Stimulated activated CD4-positive, alpha-beta T cell treated with anti-CD3 and anti-CD28 coated beads, TNF-alpha, amount 100 ng/mL, for 24 hours (primary cell): Measurements from ENCODE around the gene PAQR8.
"Not testable (repeated sequence)": the region's sequence is repeated elsewhere in the genome, so short reads cannot be mapped to it uniquely, and the experiment has no call there.

ENCODE experiments used
- DNase-seq, 3 experiments: peaks; one replicate each; pipeline ENCODE4 v3.0.0-alpha.2; 2020; ENCODE audit warnings: low read depth in 3 of 3

The PAQR8 gene

DNA sequence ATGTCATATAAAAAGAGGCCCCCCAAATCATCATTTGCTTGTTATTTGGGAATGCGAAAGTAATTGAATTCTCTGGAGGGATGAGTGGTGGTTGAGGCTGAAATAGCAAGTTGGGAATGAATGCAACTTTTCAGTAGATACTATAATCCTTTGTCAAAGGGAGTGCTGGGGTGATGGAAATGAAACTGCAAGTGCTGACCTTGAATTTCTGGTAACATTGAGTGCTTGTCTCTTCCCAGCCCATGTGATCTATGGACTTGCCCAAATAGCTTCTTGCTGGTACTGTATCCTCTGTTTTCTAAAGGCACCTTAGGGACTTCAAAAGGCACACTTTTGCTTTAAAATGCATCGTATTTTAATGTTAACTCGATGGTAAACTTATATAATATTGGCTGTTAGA lies 14.8 kb downstream of the PAQR8 start:
- DNase-seq, result no peak

DNA sequence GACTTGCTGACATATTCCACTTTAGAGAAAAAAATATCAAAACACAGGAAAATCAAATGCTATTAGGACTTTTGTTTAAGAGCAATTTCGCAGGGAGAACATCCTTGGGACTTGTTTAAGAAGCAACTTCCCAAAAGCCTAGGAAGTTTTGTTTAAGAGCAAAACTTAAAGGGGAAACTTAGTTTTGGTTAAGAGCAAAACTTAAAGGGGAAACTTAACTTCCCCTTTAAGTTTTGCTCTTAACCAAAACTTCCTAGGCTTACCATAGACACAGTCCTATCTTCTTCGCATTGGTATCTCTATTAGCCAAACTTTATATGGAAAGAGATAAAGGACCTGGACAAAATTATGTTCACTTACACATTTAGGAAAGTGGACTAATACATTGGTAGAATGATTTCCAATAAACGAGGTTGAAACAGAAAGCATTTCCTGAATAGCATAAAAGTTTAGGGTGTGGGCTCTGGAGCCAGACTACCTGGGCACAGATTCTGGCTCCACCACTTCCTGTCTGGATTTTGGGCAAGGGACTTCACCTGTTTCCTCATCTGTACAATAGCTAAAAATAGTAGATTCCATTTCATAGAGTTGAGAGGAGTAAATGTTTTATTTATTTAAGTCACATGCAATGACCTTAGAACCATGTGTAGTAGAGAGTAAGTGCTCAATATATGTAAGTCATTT lies 15.7 kb downstream of the PAQR8 start:
- no peak for DNase-seq

DNA sequence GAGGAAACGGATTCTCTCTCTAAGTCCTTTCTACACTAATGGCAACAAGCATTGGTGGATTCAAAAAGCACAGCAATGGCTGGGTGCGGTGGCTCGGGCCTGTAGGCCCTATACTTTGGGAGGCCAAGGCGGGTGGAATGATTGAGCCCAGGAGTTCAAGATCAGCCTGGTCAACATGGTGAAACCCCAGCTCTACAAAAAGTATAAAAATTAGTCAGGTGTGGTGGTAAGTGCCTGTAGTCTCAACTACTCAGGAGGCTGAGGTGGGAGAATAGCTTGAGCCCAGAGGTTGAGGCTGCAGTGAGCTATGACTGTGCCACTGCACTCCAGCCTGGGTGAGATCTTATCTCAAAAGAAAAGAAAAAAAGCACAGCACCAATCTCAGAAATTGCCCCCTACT lies 19.3 kb downstream of the PAQR8 start:
- no peak for DNase-seq

DNA sequence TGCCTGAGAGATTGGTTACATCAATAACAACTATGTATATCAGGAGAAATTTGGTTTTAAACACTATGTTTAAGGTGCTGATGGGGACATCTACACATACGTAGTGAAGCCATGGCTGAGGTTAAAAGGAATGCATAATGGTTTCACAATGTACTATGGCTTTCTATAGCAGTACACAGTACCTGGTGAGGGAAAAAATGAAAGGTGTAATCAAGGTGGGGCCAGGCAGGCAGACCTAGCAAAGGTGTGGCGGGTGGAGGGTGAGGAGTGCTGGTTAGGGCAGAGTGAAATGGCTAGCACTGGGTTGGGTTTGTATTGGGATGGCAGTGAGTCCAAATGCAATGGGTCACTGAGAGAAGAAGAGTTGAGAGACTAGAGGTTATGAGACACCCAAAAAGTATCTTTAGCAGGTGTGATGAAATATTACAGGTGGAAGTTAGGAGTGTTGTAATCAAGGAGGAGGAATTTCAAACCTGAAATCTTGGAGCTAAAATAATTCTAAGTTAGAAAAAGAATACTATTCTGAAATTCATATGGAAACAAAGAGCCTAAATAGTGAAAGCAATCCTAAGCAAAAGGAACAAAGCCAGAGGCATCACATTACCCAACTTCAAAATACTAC lies 22.3 kb downstream of the PAQR8 start:
- DNase-seq, result no peak

DNA sequence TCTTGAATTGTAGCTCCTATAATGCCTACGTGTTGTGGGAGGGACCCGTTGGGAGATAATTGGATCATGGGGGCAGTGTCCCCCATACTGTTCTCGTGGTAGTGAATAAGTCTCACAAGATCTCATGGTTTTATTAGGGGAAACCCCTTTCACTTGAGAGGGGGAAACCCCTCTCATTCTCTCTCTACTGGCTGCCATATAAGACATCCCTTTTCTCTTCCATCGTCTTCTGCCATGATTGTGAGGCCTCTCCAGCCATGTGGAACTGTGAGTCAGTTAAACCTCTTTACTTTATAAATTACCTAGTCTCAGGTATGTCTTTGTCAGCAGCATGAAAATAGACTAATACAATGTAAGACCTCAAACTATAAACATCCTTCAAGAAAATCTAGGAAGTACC lies 23.1 kb downstream of the PAQR8 start:
- no peak for DNase-seq

DNA sequence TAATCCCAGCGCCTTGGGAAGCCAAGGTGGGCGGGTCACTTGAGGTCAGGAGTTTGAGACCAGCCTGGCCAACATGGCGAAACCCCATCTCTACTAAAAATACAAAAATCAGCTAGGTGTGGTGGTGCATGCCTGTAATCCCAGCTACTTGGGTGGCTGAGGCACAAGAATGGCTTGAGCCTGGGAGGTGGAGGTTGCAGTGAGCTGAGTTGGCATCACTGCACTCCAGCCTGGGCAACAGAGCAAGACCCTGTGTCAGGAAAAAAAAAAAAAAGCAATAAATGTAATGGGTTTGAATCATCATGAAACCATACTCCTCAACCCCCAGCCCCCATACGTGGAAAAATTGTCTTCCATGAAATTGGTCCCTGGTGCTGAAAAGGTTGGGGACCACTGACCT lies 26.2 kb downstream of the PAQR8 start:
- DNase-seq, result not testable (repeated sequence)

DNA sequence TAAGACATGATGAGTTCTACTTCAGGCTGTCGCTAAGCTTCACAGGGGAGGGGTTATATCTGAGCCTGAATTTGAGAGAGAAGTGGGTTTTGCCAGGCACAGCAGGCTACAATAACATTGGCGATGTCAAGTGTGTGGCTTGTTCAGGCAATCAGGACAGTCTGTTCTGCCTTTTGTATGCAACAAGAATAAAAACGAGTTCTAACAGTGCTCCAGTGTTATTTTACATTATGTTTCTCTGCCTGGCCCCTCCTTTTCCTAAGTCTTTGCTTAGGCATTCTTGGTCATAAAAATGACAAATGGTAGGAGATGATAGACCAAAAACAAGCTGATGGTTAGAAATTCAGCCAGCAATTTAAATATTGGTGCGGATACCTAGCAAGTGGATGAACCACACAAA lies 26.8 kb downstream of the PAQR8 start:
- no peak for DNase-seq

DNA sequence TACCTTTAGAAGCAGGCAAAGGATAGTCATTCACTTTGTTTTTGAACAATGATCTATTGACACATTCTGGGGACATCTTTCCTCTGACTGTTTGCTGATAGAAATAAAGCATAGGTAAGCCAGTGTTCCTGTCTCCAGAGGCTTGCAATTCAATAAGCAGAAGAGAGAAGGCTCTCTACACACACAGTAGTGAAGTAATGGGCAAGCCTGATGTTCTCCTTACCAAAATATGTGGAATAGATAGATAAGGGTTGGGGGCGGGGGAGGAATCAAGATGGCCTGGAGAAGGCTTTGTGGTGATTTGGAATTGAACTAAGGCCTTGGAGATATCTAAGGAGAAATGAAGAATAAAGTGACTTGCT lies 27.3 kb downstream of the PAQR8 start:
- DNase-seq, result no peak

DNA sequence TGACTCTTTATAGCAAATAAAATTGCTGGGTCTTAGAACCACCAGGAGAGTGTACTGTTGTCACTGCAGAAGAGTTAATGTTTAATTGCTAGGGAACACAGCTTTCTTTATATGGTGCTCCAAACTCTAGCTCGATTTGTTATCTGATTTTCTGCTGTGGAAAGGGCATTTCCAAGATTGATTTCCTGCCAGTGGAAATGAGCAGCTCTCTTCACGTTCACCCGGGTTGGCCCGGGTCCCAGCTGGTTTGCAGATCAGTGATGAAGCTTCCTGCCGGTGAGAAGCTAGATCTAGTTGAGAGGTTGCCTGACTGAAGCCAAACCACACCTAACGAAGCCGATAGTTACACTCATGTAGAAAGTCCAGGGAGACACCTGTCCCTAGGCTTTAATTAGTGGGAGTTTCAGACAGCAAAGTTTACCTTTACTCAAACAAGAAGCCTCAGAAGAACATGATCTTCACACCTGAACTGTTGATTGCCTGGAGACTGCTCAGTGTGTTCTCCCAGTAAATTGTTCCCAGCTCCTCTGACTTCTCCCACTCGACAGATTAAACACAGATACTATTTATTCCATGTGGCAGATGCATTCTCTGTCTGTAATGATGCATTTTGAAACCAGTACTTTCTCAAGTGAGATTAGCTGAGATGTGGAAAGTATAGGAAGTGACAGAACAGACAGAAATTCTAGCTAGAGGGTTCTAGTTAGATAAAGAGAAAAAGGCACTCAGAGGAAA lies 27.8 kb downstream of the PAQR8 start:
- DNase-seq, result peak in 2 of 3 experiments; percentile 34 to 56

DNA sequence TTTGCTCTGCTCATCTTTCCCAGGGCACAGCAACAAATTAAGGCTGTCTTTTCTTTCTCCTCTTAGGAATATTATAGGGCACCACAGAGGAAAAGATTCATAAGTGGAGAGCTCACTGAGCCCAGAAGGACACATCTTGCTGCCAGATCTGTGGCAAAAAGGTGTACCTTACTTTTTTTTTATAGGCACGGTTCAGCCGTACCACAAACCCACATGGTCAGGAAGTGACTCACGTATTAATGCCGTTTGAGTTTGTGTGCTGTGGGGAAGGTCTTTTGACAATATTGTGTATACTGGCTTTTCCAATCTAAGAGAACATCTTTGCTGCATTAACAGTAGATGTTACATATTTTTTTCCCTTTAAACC lies 28.4 kb downstream of the PAQR8 start:
- DNase-seq, result peak in 2 of 3 experiments; percentile 23 to 38

DNA sequence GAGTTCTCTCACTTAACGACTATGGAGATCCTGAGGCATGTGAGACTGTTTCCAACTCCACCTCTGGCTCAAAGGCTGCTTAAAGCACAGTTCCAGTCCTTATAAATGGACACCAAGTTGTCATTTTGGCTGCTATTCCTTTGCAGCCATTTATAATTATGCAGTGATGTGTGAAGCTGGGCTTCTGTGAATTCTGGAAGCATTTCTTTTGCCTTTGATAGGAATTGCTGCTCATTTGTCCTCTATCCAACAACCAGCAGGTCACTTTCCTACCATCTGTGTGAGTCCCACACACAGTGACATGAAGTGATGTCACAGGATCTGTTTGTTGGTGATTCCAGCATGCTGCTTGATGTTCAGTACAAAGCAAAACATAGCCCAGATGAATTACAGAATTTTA lies 29.6 kb downstream of the PAQR8 start:
- DNase-seq, result no peak

DNA sequence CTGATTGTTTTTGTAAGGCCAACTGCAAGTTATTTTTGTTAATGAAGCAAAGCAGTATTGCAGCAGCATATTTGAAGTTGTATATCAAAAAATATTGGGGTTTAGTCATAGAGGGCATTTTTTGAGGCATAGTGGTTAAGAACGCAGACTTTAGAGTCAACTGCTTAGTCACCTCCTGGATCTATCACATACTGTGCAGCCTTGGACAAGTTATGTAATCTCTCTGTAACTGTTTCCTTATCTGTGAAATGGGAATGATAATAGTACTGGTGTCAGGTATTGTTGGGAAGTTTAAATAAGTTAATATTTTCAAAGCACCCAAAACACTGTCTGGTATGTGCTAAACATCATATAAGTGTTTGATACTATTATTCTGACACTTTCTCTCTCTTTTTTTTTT lies 31.0 kb downstream of the PAQR8 start:
- DNase-seq, result no peak

DNA sequence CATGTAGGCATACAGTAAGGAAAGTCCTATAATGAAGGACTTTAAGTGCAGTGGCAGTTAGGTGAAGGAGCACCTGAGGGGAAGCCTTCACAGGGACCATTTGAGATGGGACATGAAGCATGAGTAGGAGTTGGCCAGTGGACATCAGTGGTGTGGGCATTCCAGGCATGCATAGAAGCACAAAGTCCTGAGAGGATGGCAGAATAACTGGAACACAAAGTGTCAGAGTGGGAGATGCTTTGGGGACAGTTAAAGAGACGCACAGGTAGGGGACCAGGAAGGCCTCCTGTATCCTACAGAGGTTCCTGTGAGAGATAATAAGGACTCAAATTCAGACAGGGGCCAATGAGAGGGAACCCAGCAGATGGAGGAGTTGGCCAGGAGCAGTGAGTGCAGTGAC lies 31.8 kb downstream of the PAQR8 start:
- no peak for DNase-seq

DNA sequence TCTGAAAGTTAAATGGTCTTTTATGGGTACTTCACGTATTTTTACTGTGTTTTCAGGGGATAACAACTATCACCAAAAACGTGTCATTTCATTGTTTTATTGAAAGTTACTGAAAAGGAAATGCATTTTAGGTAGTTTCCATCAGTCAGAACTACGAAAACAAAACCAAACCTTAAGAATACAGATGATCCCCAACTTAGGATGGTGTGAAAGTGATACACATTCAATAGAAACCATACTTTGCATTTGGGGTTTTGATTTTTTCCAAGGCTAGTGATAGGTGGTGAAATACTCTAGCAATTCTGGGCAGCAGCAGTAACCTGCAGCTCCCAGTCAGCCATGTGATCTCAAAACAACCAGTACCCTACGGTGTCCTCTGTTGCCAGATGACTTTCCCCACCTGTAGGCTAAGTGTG lies 32.3 kb downstream of the PAQR8 start:
- DNase-seq, result no peak

DNA sequence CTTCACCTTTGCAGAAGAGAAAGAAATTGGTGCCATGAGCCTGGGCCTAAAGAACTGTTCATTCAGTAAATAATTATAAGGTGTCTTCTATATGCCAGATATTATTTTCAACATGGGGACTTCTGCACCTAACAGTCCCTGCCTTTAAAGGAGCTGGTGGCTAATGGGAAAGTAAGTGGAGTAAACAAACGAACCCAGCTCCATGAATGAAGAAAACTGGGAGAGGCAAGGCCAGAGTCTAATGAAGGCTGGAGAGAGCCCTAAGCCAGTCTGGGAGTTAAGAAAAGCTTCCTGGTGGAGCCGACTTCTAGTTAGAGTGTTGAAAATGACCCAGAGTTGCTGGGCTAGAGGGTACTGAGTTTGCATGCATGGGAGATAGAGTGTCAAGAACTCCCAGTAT lies 34.0 kb downstream of the PAQR8 start:
- no peak for DNase-seq

DNA sequence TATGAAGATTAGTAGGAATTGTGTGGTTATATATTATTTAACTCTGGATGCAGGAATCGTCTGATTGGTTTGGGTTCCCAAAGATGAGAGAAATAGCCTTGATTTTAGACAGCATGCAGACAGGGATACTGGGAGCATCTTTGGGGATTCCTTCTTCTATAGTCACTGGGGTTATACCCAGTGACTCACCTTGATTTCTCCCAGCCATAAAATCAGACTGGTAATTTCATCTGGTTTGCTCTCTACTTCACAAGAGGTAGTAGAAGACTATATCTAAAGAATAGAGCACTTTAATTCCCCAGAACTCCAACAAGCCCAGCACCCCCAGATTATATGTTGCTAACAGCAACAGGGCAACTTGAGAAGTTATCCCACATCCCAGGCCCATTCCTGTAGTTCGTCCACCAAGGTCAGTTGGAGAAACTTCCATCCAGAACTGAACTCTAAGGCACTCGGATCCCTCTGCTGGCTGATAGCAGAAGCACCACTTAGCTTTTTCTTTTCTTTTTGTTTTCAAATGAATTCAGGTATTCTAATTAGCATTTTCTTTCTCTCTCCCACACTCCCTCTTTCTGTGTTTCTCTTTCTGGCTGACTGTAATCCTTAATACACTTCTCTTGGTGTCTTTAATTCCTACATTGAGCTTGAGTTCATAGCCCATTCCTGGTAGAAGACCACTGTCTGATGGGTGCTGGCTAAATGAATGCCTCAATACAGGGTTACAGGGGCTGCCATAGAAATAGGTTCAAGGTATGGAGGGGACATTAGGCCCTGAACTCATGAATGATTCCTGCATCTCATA lies 37.8 kb downstream of the PAQR8 start:
- DNase-seq, result no peak

DNA sequence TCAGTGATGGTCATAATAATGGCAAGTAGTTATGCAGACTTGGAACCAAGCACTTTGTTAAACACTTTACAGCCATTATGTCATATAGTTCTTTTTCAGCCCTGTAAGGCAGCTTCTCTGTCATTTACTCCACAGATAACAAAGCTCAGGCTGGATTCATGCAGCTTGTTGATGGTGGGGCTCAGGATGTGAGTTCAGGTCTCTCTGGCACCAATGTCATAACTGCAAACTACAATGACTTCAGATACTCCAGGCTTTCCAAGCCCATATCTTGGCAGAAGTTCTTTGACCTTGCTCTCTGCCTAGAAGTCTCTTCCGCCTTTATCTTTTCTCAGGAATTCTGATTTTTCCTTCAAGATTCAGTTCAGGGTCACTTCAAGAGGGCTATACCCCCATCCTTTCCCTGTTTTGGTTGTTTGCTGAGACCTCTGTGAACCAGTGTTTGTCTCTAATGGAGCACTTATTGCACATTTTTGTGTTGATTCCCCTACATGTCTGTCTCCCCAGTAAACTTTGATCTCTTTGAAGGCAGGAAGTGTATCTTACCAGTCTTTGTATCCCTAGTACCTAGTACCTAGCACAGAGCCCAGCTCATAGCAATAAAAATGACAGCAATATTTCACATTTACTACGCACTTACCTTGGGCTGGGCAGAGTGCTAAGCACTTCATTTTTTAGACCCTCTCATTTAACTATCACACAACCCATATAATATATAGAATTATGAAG lies 38.5 kb downstream of the PAQR8 start:
- DNase-seq, result no peak

DNA sequence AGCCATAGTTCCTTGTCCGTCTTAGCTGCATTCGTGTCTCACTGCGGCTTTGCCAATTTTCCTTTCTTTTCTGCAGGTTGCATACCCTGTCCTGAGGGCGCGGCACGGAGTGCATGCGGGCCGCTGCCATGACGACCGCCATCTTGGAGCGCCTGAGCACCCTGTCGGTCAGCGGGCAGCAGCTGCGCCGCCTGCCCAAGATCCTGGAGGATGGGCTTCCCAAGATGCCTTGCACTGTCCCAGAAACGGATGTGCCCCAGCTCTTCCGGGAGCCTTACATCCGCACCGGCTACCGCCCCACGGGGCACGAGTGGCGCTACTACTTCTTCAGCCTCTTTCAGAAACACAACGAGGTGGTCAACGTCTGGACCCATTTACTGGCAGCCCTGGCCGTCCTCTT lies 41.1 kb downstream of the PAQR8 start:
- no peak for DNase-seq

DNA sequence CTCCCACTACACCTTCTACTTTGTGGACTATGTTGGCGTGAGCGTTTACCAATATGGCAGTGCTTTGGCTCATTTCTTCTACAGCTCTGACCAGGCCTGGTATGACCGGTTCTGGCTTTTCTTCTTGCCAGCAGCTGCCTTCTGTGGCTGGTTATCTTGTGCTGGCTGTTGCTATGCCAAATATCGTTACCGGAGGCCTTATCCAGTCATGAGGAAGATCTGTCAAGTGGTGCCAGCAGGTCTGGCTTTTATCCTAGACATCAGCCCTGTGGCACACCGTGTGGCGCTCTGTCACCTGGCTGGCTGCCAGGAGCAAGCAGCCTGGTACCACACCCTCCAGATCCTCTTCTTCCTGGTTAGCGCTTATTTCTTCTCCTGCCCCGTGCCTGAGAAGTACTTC lies 41.7 kb downstream of the PAQR8 start:
- DNase-seq, result no peak

DNA sequence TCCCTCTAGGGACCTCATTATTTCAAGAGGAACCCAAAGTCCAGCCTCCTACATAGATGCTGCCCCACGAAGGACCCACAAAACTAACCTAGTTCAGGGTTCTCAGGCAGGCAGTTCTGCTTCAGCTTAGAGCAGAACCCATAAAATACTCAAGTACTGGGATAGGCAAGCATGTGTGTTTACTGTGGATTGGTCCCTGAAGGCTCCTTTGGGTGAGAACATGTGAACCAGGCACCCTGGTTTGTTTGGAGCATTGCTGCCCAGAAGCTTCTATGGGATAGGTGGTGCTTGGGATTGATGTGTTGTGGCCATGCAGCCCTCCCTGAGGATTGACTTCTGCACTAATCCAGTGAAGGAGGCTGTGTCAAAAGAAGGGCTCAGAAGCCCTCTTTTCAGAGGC lies 43.3 kb downstream of the PAQR8 start:
- no peak for DNase-seq

DNA sequence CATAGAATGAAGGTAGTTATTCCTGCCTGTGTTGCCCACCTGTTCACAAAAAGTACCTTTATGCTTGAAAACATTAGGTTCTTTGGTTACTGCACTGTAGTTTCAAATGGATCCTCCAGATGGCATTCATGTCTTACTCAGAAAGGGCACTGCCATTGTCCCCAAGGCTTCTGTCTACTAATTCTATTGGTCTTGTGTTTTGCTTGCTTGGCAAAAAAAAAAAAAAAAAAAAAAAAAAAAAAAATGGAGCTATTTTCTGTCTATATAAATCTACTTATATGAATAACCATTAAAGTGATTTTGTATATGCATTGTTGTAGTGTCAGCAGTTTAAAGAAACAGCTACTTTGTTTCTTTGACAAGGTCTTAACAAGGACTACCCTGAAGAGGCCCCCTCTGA lies 45.5 kb downstream of the PAQR8 start:
- no peak for DNase-seq

DNA sequence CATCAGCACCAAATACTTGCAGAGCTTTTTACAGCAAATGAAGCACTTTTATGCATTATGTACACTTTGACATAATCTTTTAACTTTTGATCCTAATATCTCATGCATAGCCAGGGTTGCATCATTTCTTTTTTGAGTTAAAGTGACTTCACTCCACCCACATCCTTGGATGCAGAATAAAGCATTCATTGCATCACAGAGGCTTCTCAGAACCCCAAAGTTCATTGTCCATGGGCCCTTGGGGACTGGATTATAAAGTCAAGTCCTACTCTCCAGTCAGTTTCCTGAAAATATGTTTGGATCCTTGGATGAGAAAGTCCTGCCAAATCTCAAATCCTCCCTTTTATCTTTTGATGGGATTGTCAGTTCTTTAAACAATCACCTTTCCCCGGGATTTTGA lies 47.5 kb downstream of the PAQR8 start:
- DNase-seq, result no peak
